Osteocyte (in vitro differentiated cells): Measurements from ENCODE around the gene PRKAR2A. TPM values are rescaled to one million over a fixed set of nuclear protein-coding genes. Genes with fewer than 3 reads are reported as not detected.
A peak's percentile ranks its signal among the peaks of the same experiment; 100 is the strongest.
"Not testable (repeated sequence)": the region's sequence is repeated elsewhere in the genome, so short reads cannot be mapped to it uniquely, and the experiment has no call there.

Source experiments
- DNase-seq: peaks from one replicate; pipeline ENCODE4 v3.0.0; 2021; ENCODE audit warnings: mixed read lengths; ENCODE audit not compliant: unreplicated experiment; ENCODE audit errors: extremely low spot score
- H3K27ac Mint-ChIP-seq: one replicate; pipeline ENCODE4 v1.8.0; 2021; ENCODE audit warnings: mild to moderate bottlenecking, mixed read lengths; ENCODE audit not compliant: unreplicated experiment
- H3K27me3 Mint-ChIP-seq: one replicate; pipeline ENCODE4 v1.8.0; 2021; ENCODE audit warnings: mixed read lengths; ENCODE audit not compliant: unreplicated experiment
- H3K36me3 Mint-ChIP-seq: one replicate; pipeline ENCODE4 v1.8.0; 2021; ENCODE audit warnings: mixed read lengths; ENCODE audit not compliant: unreplicated experiment
- H3K4me1 Mint-ChIP-seq: one replicate; pipeline ENCODE4 v1.8.0; 2021; ENCODE audit warnings: mixed read lengths; ENCODE audit not compliant: unreplicated experiment
- H3K4me3 Mint-ChIP-seq: one replicate; pipeline ENCODE4 v1.8.0; 2021; ENCODE audit warnings: mild to moderate bottlenecking, moderate library complexity, mixed read lengths; ENCODE audit not compliant: unreplicated experiment
- H3K9me3 Mint-ChIP-seq: one replicate; pipeline ENCODE4 v1.8.0; 2021; ENCODE audit warnings: mixed read lengths; ENCODE audit not compliant: unreplicated experiment
- total RNA-seq: library from RNA; stranded (reverse); gene quantifications from 2 replicates; pipeline ENCODE4 v1.2.1, GENCODE V29; 2021
- TF ChIP-seq, protein P1 (sequence below): fragments of 200-600 bp; sonication (generic); IDR thresholded peaks from 2 replicates; pipeline ENCODE4 v1.5.0; 2021; ENCODE audit warnings: antibody characterized with exemption, mild to moderate bottlenecking, moderate library complexity

The PRKAR2A gene
- total RNA-seq, 1 donor from 2014 or later, result 61.6 TPM

DNA sequence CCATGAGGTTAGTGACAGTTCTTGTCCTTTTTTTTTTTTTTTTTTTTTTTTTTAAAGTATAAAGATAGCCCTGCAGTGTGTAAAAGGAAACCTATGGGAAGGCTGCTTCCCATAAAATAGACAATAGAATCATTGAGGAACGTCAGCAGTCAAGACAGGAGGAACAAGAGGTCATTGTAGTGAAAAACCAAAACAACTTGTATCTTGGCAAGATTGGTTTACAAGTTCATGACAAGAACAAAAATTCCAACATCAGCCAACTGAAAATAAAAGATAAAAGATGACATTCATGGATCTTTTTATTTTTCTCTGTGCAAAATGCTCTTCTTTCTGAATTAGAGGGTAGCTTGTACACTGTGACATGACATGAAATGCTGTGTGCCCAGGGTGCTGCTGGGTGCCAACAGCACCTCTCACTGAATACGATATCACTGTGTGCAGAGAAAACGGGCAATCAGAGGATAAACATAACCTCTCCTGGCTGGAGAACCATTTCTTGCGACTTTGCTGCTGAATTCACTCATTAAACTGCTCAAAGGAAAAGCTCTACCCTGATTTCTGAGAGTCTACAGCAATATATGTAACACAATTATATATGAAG is 100.6 kb downstream of the PRKAR2A start:
- H3K27ac Mint-ChIP-seq, result no peak overlapping the region
- TF ChIP-seq, protein P1, sequence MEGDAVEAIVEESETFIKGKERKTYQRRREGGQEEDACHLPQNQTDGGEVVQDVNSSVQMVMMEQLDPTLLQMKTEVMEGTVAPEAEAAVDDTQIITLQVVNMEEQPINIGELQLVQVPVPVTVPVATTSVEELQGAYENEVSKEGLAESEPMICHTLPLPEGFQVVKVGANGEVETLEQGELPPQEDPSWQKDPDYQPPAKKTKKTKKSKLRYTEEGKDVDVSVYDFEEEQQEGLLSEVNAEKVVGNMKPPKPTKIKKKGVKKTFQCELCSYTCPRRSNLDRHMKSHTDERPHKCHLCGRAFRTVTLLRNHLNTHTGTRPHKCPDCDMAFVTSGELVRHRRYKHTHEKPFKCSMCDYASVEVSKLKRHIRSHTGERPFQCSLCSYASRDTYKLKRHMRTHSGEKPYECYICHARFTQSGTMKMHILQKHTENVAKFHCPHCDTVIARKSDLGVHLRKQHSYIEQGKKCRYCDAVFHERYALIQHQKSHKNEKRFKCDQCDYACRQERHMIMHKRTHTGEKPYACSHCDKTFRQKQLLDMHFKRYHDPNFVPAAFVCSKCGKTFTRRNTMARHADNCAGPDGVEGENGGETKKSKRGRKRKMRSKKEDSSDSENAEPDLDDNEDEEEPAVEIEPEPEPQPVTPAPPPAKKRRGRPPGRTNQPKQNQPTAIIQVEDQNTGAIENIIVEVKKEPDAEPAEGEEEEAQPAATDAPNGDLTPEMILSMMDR, result no peak
- peaks cover 32% of the 10 kb centered on the region for H3K36me3 Mint-ChIP-seq
- no peaks in the 10 kb centered on the region for H3K9me3 Mint-ChIP-seq
- H3K4me1 Mint-ChIP-seq, result no peaks in the 10 kb centered on the region
- no peaks in the 10 kb centered on the region for H3K27me3 Mint-ChIP-seq
- H3K4me3 Mint-ChIP-seq, result no peak overlapping the region
- DNase-seq, result no peak

DNA sequence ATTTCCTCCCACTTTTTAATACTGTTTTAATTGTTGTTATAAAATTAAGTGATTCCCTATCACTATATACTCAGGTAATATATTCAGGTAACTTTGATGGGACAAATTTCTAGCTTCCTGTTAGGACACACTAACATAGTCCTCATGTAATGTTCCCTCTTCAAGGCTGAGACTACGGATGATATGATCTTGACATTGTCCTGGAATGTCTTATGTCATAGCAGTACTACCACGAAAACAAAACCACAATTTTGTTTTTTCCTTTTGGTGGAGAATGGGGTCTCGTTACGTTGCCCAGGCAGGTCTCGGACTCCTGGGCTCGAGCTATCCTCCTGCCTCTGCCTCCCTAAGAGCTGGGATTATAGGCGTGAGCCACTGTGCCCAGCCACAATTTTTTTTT is 103.9 kb downstream of the PRKAR2A start:
- no peaks in the 10 kb centered on the region for H3K9me3 Mint-ChIP-seq

DNA sequence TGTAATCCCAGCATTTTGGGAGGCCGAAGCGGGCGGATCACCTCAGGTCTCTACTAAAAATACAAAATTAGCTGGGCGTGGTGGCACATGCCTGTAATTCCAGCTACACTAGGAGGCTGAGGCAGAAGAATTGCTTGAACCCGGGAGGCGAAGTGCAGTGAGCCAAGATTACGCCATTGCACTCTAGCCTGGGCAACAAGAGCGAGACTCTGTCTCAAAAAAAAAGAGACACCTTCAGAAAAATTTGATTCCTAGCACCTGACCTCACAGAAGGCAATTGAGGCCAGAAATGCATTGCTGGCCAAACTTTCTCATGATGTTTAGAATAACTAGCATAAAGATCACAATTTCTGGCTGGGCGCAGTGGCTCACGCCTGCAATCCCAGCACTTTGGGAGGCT is 106.4 kb downstream of the PRKAR2A start:
- not testable (repeated sequence) for H3K27ac Mint-ChIP-seq, H3K9me3 Mint-ChIP-seq, H3K27me3 Mint-ChIP-seq

More for the DNA sequence above, 103.9 kb downstream of the PRKAR2A start:
- Mint-ChIP-seq H3K4me3 (no peak overlapping the region), H3K36me3 (peaks cover 20% of the 10 kb centered on the region), H3K27ac (no peak overlapping the region), H3K27me3 (no peaks in the 10 kb centered on the region), H3K4me1 (peaks cover 13% of the 10 kb centered on the region)
- TF ChIP-seq, protein P1, result no peak
- no peak for DNase-seq

DNA sequence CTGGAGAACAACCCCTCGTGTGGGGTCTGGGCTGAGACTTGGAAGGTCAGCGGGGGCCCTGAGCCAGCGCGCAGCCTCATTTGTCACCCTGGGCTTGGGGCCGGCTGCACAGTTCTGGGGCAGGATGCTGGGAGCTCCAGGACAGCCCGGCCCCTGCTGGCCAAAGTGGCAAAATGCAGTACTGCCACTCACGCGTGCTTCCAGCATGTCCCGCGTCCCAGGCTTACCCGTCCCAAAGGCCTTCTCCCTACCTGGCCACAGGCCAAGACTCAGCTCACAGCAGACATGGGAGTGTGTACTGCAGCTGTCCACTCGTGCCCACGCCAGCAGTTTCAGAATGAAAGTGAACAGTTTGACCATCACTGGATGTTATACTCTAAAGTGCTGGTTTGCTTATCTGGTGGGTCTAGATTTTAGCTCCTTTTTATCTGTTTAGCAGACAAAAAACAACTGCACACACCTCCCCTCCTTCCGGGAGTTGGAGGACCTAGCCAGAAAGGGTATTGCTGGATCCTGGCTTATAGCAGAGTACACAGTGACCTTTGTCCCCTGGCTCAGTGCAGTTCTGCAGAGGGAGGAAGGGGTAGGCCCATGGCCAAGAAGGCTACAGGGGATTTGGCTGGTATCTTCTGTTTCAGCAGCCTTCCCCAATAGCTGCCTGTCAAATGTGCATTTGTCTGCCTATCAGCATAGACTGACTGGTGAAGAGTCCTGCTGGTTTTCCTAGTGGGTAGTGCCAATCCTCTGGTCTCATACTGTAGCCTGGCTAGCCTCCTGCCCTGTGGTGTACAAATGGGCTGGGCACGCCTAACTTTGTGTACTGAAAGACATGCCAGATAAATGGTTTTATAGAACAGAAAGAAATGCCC is 107.5 kb downstream of the PRKAR2A start:
- Mint-ChIP-seq H3K9me3 (no peaks in the 10 kb centered on the region), H3K36me3 (peaks cover 3% of the 10 kb centered on the region), H3K27me3 (no peaks in the 10 kb centered on the region), H3K27ac (peak overlapping the region; percentile 71), H3K4me3 (peak overlapping the region; percentile 45), H3K4me1 (peaks cover 16% of the 10 kb centered on the region)
- DNase-seq, result peak; percentile 91
- TF ChIP-seq, protein P1, result peak; percentile 81

More for the DNA sequence above, 106.4 kb downstream of the PRKAR2A start:
- H3K4me3 Mint-ChIP-seq, H3K36me3 Mint-ChIP-seq, DNase-seq: not testable (repeated sequence)
- H3K4me1 Mint-ChIP-seq, result peaks cover 13% of the 10 kb centered on the region

DNA sequence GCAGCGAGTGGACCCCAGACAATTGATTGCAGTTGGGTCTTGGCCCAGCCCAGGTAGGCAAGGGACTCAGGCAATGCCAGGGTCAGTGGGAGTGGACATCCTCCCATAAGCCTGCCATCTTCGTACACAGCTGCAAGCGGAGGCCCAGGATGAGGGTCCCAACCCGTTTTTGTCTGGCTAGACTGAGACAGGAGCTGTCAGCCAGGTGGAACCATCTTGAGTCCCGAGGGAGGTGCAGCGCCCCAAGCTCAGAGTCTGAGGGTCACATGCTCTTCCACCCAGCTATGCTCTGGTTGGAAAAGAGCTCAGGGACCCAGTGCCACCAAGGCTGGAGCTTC is 108.1 kb downstream of the PRKAR2A start:
- Mint-ChIP-seq H3K36me3 (peaks cover 1% of the 10 kb centered on the region), H3K27ac (no peak overlapping the region), H3K27me3 (no peaks in the 10 kb centered on the region), H3K4me1 (peaks cover 18% of the 10 kb centered on the region), H3K9me3 (no peaks in the 10 kb centered on the region), H3K4me3 (no peak overlapping the region)
- TF ChIP-seq, protein P1, result no peak
- DNase-seq, result no peak
